ENCODE results near the gene COL9A3. TPM values are rescaled to one million over a fixed set of nuclear protein-coding genes. Genes with fewer than 3 reads are reported as not detected.

COL9A3 gene
- total RNA-seq, 1 experiment from 2014 or later = 136 TPM

GRCh38 chr20:62838128-62838891 lies 21.5 kb downstream of the COL9A3 start:
- Mint-ChIP-seq H3K36me3 (peaks cover 13% of the 10 kb centered on the region), H3K27ac (no peak overlapping the region; the same call in 1 of the 2 replicates), H3K27me3 (ENCODE audit: low read depth) (no peaks in the 10 kb centered on the region), H3K4me3 (no peak overlapping the region), H3K4me1 (peaks cover 5% of the 10 kb centered on the region), H3K9me3 (no peaks in the 10 kb centered on the region)
- DNase-seq (ENCODE audit: low spot score) (no peak), ATAC-seq (no peak)
- ChIA-PET POLR2A (no interaction called here), CTCF (no interaction called here)
- TF ChIP-seq OVOL2 (CRISPR knock-in tag; IDR thresholded peaks at IDR 0.05; ENCODE audit: borderline replicate concordance) (no peak), ATF2 (CRISPR knock-in tag; IDR thresholded peaks at IDR 0.05; ENCODE audit: borderline replicate concordance, low read depth) (no peak), ZNF281 (CRISPR knock-in tag; IDR thresholded peaks at IDR 0.05) (no peak), CTCF (IDR thresholded peaks at IDR 0.05) (no peak), SOX15 (CRISPR knock-in tag; IDR thresholded peaks at IDR 0.05) (no peak), MYBL2 (CRISPR knock-in tag; IDR thresholded peaks at IDR 0.05) (no peak), FOXJ3 (CRISPR knock-in tag; IDR thresholded peaks at IDR 0.05; ENCODE audit: borderline replicate concordance) (no peak), JUN (CRISPR knock-in tag; IDR thresholded peaks at IDR 0.05) (no peak), ZNF416 (CRISPR knock-in tag; IDR thresholded peaks at IDR 0.05) (no peak), ZNF219 (CRISPR knock-in tag; IDR thresholded peaks at IDR 0.05; ENCODE audit: borderline replicate concordance) (no peak)
- TF ChIP-seq, protein P1, sequence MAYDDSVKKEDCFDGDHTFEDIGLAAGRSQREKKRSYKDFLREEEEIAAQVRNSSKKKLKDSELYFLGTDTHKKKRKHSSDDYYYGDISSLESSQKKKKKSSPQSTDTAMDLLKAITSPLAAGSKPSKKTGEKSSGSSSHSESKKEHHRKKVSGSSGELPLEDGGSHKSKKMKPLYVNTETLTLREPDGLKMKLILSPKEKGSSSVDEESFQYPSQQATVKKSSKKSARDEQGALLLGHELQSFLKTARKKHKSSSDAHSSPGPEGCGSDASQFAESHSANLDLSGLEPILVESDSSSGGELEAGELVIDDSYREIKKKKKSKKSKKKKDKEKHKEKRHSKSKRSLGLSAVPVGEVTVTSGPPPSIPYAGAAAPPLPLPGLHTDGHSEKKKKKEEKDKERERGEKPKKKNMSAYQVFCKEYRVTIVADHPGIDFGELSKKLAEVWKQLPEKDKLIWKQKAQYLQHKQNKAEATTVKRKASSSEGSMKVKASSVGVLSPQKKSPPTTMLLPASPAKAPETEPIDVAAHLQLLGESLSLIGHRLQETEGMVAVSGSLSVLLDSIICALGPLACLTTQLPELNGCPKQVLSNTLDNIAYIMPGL (CRISPR knock-in tag; IDR thresholded peaks at IDR 0.05) = no peak

DNA sequence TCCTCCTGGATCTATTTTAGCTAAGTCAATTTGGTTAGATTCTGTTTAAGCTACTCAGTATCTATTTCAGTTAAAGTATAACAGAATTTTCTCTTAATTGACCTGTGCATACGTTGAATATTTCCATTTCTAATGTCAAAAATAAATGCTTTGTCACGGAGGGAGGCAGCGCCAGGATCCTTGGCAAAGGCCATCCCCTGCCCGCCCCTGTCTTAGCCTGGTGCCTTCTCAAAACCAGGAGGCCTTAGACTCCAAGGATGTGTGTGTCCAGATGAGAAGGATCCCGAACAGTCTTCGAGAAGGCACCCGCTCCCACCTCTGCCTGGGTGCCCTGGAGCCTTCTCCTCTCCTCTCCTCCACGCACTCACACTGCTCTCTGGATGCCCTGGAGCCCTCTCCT lies 22.4 kb downstream of the COL9A3 start:
- H3K36me3 Mint-ChIP-seq = peaks cover 18% of the 10 kb centered on the region

More for the DNA sequence above, 22.4 kb downstream of the COL9A3 start:
- H3K4me3 Mint-ChIP-seq = no peak overlapping the region
- POLR2A ChIA-PET = no interaction called here
- DNase-seq (ENCODE audit: low spot score) (no peak), ATAC-seq (no peak)
- TF ChIP-seq SMAD3 (CRISPR knock-in tag; IDR thresholded peaks at IDR 0.05; ENCODE audit: borderline replicate concordance) (no peak), ZNF416 (CRISPR knock-in tag; IDR thresholded peaks at IDR 0.05) (no peak), ETV6 (CRISPR knock-in tag; IDR thresholded peaks at IDR 0.05) (no peak), FOXJ3 (CRISPR knock-in tag; IDR thresholded peaks at IDR 0.05; ENCODE audit: borderline replicate concordance) (no peak), ZNF423 (CRISPR knock-in tag; IDR thresholded peaks at IDR 0.05) (no peak)
- TF ChIP-seq, protein P2, sequence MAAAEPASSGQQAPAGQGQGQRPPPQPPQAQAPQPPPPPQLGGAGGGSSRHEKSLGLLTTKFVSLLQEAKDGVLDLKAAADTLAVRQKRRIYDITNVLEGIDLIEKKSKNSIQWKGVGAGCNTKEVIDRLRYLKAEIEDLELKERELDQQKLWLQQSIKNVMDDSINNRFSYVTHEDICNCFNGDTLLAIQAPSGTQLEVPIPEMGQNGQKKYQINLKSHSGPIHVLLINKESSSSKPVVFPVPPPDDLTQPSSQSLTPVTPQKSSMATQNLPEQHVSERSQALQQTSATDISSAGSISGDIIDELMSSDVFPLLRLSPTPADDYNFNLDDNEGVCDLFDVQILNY (CRISPR knock-in tag; IDR thresholded peaks at IDR 0.05) = no peak
- no peaks in the 10 kb centered on the region for H3K27me3 Mint-ChIP-seq (ENCODE audit: low read depth)
- peaks cover 13% of the 10 kb centered on the region for H3K4me1 Mint-ChIP-seq
- CTCF ChIA-PET = no interaction called here
- no peak overlapping the region for H3K27ac Mint-ChIP-seq
- peaks cover 7% of the 10 kb centered on the region for H3K9me3 Mint-ChIP-seq

All from WTC11 (cell line).